H1 (cell line): ENCODE results near the gene NPS. TPM values are rescaled to one million over a fixed set of nuclear protein-coding genes. Genes with fewer than 3 reads are reported as not detected.

Experiments used
- CTCF ChIA-PET: fragments of 300-600 bp; sonication (Branson Sonifier 250); formaldehyde crosslinking; loops from one replicate; lab custom pipeline; 2021; ENCODE audit not compliant: partially characterized antibody; lab: Charles Lee
- POLR2A ChIA-PET: fragments of 300-600 bp; sonication (Branson Sonifier 250); formaldehyde crosslinking; loops from one replicate; lab custom pipeline; 2021; ENCODE audit warnings: inconsistent platforms; ENCODE audit not compliant: partially characterized antibody; lab: Charles Lee
- DNase-seq, 2 experiments: peaks; one replicate each; pipeline versions ENCODE4 v3.0.0 to v3.0.0-alpha.2; 2010 to 2022; ENCODE audit warnings: low spot score in 2 of 2, low read depth in 1 of 2, mixed read lengths in 1 of 2
- FAIRE-seq: peaks from 2 replicates; lab custom pipeline; 2011; peaks lifted over from hg19 to GRCh38; lab: Jason Lieb, UNC
- H2AFZ ChIP-seq: 2 replicates; pipeline ENCODE4 v1.8.1; 2012; ENCODE audit warnings: low read length, inconsistent platforms
- H2AK5ac ChIP-seq: 2 replicates; pipeline ENCODE4 v1.6.1; 2013; ENCODE audit warnings: low read depth, low read length
- H2BK120ac ChIP-seq: replicated peaks from 2 replicates; pipeline ENCODE3; 2013; ENCODE audit warnings: low read depth, low read length, inconsistent platforms
- H2BK12ac ChIP-seq: 2 replicates; pipeline ENCODE4 v1.6.1; 2013; ENCODE audit warnings: low read depth, low read length
- H2BK15ac ChIP-seq: 2 replicates; pipeline ENCODE4 v1.6.1; 2013; ENCODE audit warnings: low read length
- H2BK20ac ChIP-seq: 2 replicates; pipeline ENCODE4 v1.6.1; 2013; ENCODE audit warnings: low read length
- H2BK5ac ChIP-seq: 2 replicates; pipeline ENCODE4 v1.6.1; 2013; ENCODE audit warnings: low read depth, low read length
- H3K14ac ChIP-seq: 2 replicates; pipeline ENCODE4 v1.6.1; 2013; ENCODE audit warnings: inconsistent platforms; ENCODE audit not compliant: insufficient read length
- H3K18ac ChIP-seq: 2 replicates; pipeline ENCODE4 v1.6.1; 2013; ENCODE audit warnings: low read length; ENCODE audit errors: extremely low read depth
- H3K23ac ChIP-seq: 2 replicates; pipeline ENCODE4 v1.6.1; 2013; ENCODE audit warnings: inconsistent platforms; ENCODE audit not compliant: insufficient read length
- H3K23me2 ChIP-seq: 2 replicates; pipeline ENCODE4 v1.6.1; 2013; ENCODE audit warnings: low read depth, low read length
- H3K27ac ChIP-seq: 2 replicates; pipeline ENCODE4 v1.6.1; 2011; ENCODE audit warnings: low read depth, low read length, inconsistent platforms
- H3K27me3 ChIP-seq, 4 experiments: replicated peaks in 1 of 4; 1 replicate in 1 of 4; 2 replicates in 3 of 4; pipeline versions ENCODE4 v1.6.1 to v1.8.1; 2011 to 2013; ENCODE audit warnings: low read length in 3 of 4, mild to moderate bottlenecking in 3 of 4, inconsistent platforms in 2 of 4, mixed read lengths in 2 of 4, moderate library complexity in 1 of 4; ENCODE audit not compliant: control insufficient read depth in 3 of 4, insufficient read depth in 3 of 4; ENCODE audit errors: extremely low read depth in 1 of 4
- H3K36me3 ChIP-seq, 4 experiments: 2 replicates each; pipeline versions ENCODE4 v1.6.1 to v1.8.1; 2011 to 2013; ENCODE audit warnings: mild to moderate bottlenecking in 4 of 4, low read length in 3 of 4, moderate library complexity in 2 of 4, control low read depth in 1 of 4, inconsistent platforms in 1 of 4; ENCODE audit not compliant: insufficient read depth in 4 of 4, control insufficient read depth in 2 of 4
- H3K4ac ChIP-seq: replicated peaks from 2 replicates; pipeline ENCODE3; 2013; ENCODE audit warnings: low read length, low read depth, mixed read lengths, inconsistent platforms; ENCODE audit not compliant: insufficient read length
- H3K4me1 ChIP-seq, 4 experiments: replicated peaks in 1 of 4; 1 replicate in 1 of 4; 2 replicates in 3 of 4; pipeline versions ENCODE4 v1.6.1 to v1.8.1; 2011 to 2013; ENCODE audit warnings: low read length in 3 of 4, inconsistent platforms in 2 of 4, mixed read lengths in 1 of 4; ENCODE audit not compliant: insufficient read depth in 4 of 4, control insufficient read depth in 3 of 4
- H3K4me2 ChIP-seq, 2 experiments: 2 replicates each; pipeline versions ENCODE4 v1.6.1 to v1.8.1; 2011 to 2013; ENCODE audit warnings: low read depth in 2 of 2, low read length in 2 of 2, control low read depth in 1 of 2, inconsistent platforms in 1 of 2, mild to moderate bottlenecking in 1 of 2; ENCODE audit not compliant: insufficient read depth in 1 of 2
- H3K4me3 ChIP-seq, 4 experiments: fragments of 200-600, 300-600 bp in 1 of 4; sonication (generic), shearing (Covaris generic), sonication (Bioruptor Twin) in 1 of 4; 2 replicates each; pipeline versions ENCODE4 v1.5.1 to v1.8.1; 2011 to 2016; ENCODE audit warnings: low read length in 4 of 4, low read depth in 3 of 4, control low read depth in 2 of 4, inconsistent platforms in 2 of 4, mild to moderate bottlenecking in 2 of 4, mixed read lengths in 1 of 4, moderate library complexity in 1 of 4; ENCODE audit not compliant: insufficient read depth in 2 of 4; ENCODE audit errors: extremely low read depth in 1 of 4
- H3K56ac ChIP-seq: replicated peaks from 2 replicates; pipeline ENCODE3; 2013; ENCODE audit warnings: low read depth, mild to moderate bottlenecking, mixed read lengths, low read length, inconsistent platforms; ENCODE audit not compliant: insufficient read length
- H3K79me1 ChIP-seq: 2 replicates; pipeline ENCODE4 v1.6.1; 2013; ENCODE audit warnings: low read depth, low read length, control low read depth
- H3K79me2 ChIP-seq, 2 experiments: 2 replicates each; pipeline versions ENCODE4 v1.6.1 to v1.8.1; 2012 to 2013; ENCODE audit warnings: low read length in 2 of 2, mild to moderate bottlenecking in 2 of 2, inconsistent platforms in 1 of 2; ENCODE audit not compliant: insufficient read depth in 2 of 2, control insufficient read depth in 1 of 2
- H3K9ac ChIP-seq, 4 experiments: replicated peaks in 1 of 4; 1 replicate in 1 of 4; 2 replicates in 3 of 4; pipeline versions ENCODE4 v1.6.1 to v1.8.1; 2011 to 2013; ENCODE audit warnings: low read depth in 3 of 4, low read length in 3 of 4, control low read depth in 2 of 4, mild to moderate bottlenecking in 2 of 4, moderate library complexity in 2 of 4, inconsistent platforms in 1 of 4; ENCODE audit errors: extremely low read depth in 1 of 4
- H3K9me3 ChIP-seq, 2 experiments: 2 replicates each; pipeline versions ENCODE4 v1.6.1 to v1.8.1; 2012 to 2013; ENCODE audit warnings: mild to moderate bottlenecking in 2 of 2, moderate library complexity in 2 of 2, control low read depth in 1 of 2, inconsistent platforms in 1 of 2, low read depth in 1 of 2, low read length in 1 of 2, mixed read lengths in 1 of 2; ENCODE audit not compliant: insufficient read depth in 2 of 2
- H4K20me1 ChIP-seq, 2 experiments: replicated peaks in 1 of 2; 2 replicates each; pipeline versions ENCODE3 to v1.8.1; 2011 to 2013; ENCODE audit warnings: inconsistent platforms in 2 of 2, low read length in 2 of 2, mild to moderate bottlenecking in 1 of 2; ENCODE audit not compliant: insufficient read depth in 2 of 2, control insufficient read depth in 1 of 2
- H4K5ac ChIP-seq: 2 replicates; pipeline ENCODE4 v1.6.1; 2013; ENCODE audit warnings: low read length, low read depth, mixed read lengths, inconsistent platforms; ENCODE audit not compliant: insufficient read length
- H4K8ac ChIP-seq: 2 replicates; pipeline ENCODE4 v1.8.0; 2013; ENCODE audit warnings: mild to moderate bottlenecking, moderate library complexity, low read length, inconsistent platforms; ENCODE audit not compliant: insufficient read depth; ENCODE audit errors: extremely low read depth
- H4K91ac ChIP-seq: replicated peaks from 2 replicates; pipeline ENCODE3; 2013; ENCODE audit warnings: low read length, mixed read lengths, inconsistent platforms; ENCODE audit not compliant: insufficient read length
- RAD21 ChIP-seq, 2 experiments: IDR thresholded peaks in 1 of 2; conservative IDR thresholded peaks in 1 of 2; 2 replicates each; pipeline ENCODE4 v1.6.1; 2011; ENCODE audit warnings: low read depth in 2 of 2, low read length in 2 of 2, improper control_type of control experiment in 1 of 2, inconsistent platforms in 1 of 2, mild to moderate bottlenecking in 1 of 2, moderate library complexity in 1 of 2
- SAP30 ChIP-seq: fragments of 300-600 bp; sonication (generic); IDR thresholded peaks from 2 replicates; pipeline ENCODE4 v1.7.1; 2012; ENCODE audit warnings: low read length, moderate library complexity, mild to moderate bottlenecking, inconsistent platforms; ENCODE audit not compliant: insufficient read depth, insufficient replicate concordance
- WGBS, 2 experiments: shearing (Covaris generic) in 1 of 2; methylation state at CpG; one replicate each; pipeline versions ENCODE4 v1.1.6 to v1.1.7; 2013 to 2015; ENCODE audit warnings: low lambda C conversion rate in 2 of 2, mixed read lengths in 2 of 2, inconsistent platforms in 1 of 2, low coverage in 1 of 2, missing lambda C conversion rate in 1 of 2; ENCODE audit not compliant: insufficient replicate concordance in 2 of 2, insufficient coverage in 1 of 2, insufficient read length in 1 of 2; ENCODE audit errors: extremely low coverage in 1 of 2, missing lambda C conversion rate in 1 of 2; 5-methylcytosine and 5-hydroxymethylcytosine counted together
- polyA plus RNA-seq, 7 experiments: library from polyadenylated mRNA; depleted of rRNA in 3 of 7; stranded (reverse) in 5 of 7; unstranded in 2 of 7; fragments of >200 nt in 5 of 7; fragments of 200-250 nt in 2 of 7; gene quantifications; 1 replicate in 5 of 7; 2 replicates in 1 of 7; 4 replicates in 1 of 7; pipeline versions ENCODE4 v1.2.1 to v1.2.3, GENCODE V29; 2011 to 2013; ENCODE audit warnings: missing spikeins in 2 of 7, mixed read lengths in 2 of 7
- total RNA-seq: library from RNA; stranded (reverse); fragmentation: NEBNext Ultra II Directional; extraction: Animal tissue kit (Norgen Biotek cat#: 25700); gene quantifications from 2 replicates; pipeline ENCODE4 v1.2.1, GENCODE V29; 2021
- TF ChIP-seq, protein P1 (sequence below), 3 experiments: IDR thresholded peaks; 1 replicate in 2 of 3; 2 replicates in 1 of 3; pipeline versions ENCODE4 v1.5.1 to v1.6.1; 2011; ENCODE audit warnings: low read length in 3 of 3, mild to moderate bottlenecking in 3 of 3, inconsistent platforms in 2 of 3, low read depth in 1 of 3, moderate library complexity in 1 of 3; ENCODE audit not compliant: insufficient read depth in 1 of 3; ENCODE audit errors: control extremely low read depth in 1 of 3

Gene NPS
- total and polyA plus RNA-seq, 2 of the 8 experiments (the other 6 are each of a cell fraction or from before 2014, with no cell fraction given), result not detected

- no peak overlapping the region for H3K27ac ChIP-seq
- H3K18ac ChIP-seq, result no peak overlapping the region
- H4K20me1 ChIP-seq, result no peaks in the 10 kb centered on the region
- H2BK12ac ChIP-seq, result no peak overlapping the region
- POLR2A ChIA-PET, result no interaction called here
- H2BK15ac ChIP-seq, result no peak overlapping the region
- no peak overlapping the region for H2AFZ ChIP-seq
- CTCF ChIA-PET, result interaction anchor here (0.6 to 2.0 kb wide), 12 partner anchors 10 to 925 kb away, joined by 3 to 6 read pairs (median 3); no protein-coding TSS in a partner anchor
- FAIRE-seq, result peak; percentile 73
- H4K8ac ChIP-seq, result no peak overlapping the region
- no peaks in the 10 kb centered on the region for H3K79me2 ChIP-seq
- DNase-seq, result no peak
- no peak overlapping the region for H4K91ac ChIP-seq
- H2BK120ac ChIP-seq, result no peak overlapping the region
- H3K36me3 ChIP-seq, result no peaks in the 10 kb centered on the region
- no peak overlapping the region for H3K4me2 ChIP-seq
- no peak overlapping the region for H2AK5ac ChIP-seq
- no peak overlapping the region for H4K5ac ChIP-seq
- no peaks in the 10 kb centered on the region for H3K23me2 ChIP-seq
- no peak overlapping the region; a peak in 1 of 8 replicates for H3K4me3 ChIP-seq
- H3K56ac ChIP-seq, result no peak overlapping the region
- H3K9me3 ChIP-seq, result no peaks in the 10 kb centered on the region
- H3K4ac ChIP-seq, result no peak overlapping the region
- H3K23ac ChIP-seq, result no peak overlapping the region
- no peak overlapping the region; a peak in 1 of 7 replicates for H3K9ac ChIP-seq
- H3K14ac ChIP-seq, result no peak overlapping the region
- peaks cover 0 to 2% (median 0%) of the 10 kb centered on the region in 4 experiments; a peak in 1 of 7 replicates for H3K27me3 ChIP-seq
- H3K79me1 ChIP-seq, result no peaks in the 10 kb centered on the region
- H2BK5ac ChIP-seq, result no peak overlapping the region
- 0 out of 7 replicates have a peak, but pooled peaks cover 0 to 3% (median 0%) of the 10 kb centered on the region in 4 experiments for H3K4me1 ChIP-seq
- TF ChIP-seq SAP30 (no peak), RAD21 (IDR thresholded peaks at IDR 0.05 in 1 of 2, conservative IDR thresholded peaks at IDR 0.05 in 1 of 2; ENCODE audit: low read depth in 2 of 2, low read length in 2 of 2) (peak; percentile 44 to 58)
- TF ChIP-seq, protein P1, sequence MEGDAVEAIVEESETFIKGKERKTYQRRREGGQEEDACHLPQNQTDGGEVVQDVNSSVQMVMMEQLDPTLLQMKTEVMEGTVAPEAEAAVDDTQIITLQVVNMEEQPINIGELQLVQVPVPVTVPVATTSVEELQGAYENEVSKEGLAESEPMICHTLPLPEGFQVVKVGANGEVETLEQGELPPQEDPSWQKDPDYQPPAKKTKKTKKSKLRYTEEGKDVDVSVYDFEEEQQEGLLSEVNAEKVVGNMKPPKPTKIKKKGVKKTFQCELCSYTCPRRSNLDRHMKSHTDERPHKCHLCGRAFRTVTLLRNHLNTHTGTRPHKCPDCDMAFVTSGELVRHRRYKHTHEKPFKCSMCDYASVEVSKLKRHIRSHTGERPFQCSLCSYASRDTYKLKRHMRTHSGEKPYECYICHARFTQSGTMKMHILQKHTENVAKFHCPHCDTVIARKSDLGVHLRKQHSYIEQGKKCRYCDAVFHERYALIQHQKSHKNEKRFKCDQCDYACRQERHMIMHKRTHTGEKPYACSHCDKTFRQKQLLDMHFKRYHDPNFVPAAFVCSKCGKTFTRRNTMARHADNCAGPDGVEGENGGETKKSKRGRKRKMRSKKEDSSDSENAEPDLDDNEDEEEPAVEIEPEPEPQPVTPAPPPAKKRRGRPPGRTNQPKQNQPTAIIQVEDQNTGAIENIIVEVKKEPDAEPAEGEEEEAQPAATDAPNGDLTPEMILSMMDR (IDR thresholded peaks at IDR 0.05; ENCODE audit: control extremely low read depth in 1 of 3, insufficient read depth in 1 of 3, low read depth in 1 of 3, low read length in 3 of 3), result peak in 2 of 3 experiments; percentile 38 to 73; a peak in 3 of 4 replicates
- WGBS, 2 experiments, result 67% methylated on average over 1 of the region's 1 CpG; no CpG with 5 or more reads in 1 of the 2 experiments
- no peak overlapping the region for H2BK20ac ChIP-seq
Measured at GRCh38 chr10:127524229-127524628, 24.9 kb upstream of the NPS start.
